SK-MEL-5 (cell line): Measurements from ENCODE around the gene LDB2. TPM values are rescaled to one million over a fixed set of nuclear protein-coding genes. Genes with fewer than 3 reads are reported as not detected.
A peak's percentile ranks its signal among the peaks of the same experiment; 100 is the strongest.

Source experiments
- DNase-seq: peaks from one replicate; pipeline ENCODE4 v3.0.0-alpha.2; 2016; ENCODE audit warnings: low read depth, low spot score
- in situ Hi-C: cut with HindIII; loops from 2 replicates; pipeline ENCODE4 v1.10.0; 2016; ENCODE audit warnings: low sequenced_read_pairs, high pct_unique_total_duplicates, low pct_unique_long_range_greater_than_20kb
- total RNA-seq: library from RNA; depleted of rRNA; stranded (reverse); fragments of >200 nt; shearing (Covaris generic); gene quantifications from 2 replicates; pipeline ENCODE4 v1.2.3, GENCODE V29; 2014

Gene LDB2
- total RNA-seq, 1 experiment from 2014 or later = 0.61 TPM

DNA sequence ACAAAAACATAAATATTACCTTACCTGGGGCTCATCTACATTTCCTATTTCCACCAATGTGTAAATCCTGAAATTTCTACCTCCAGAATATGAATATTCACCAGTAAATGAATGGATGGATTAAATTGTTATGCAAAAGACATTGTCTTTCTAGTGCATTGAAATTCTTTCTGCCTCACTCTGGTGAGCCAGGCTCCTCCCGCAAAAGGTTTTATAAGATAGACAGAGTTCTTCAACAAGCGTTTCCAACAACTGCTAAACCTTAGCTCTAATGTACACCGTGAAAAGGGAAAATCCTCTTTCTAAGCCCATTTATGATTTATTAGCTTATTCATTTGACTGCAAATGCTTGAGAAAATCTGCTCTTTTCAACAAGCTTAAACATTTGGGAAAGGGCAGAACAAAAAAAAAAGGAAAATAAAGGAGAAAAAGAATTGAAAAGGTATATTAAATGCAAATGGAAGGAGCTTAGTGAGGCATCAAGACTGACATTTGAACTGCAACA, 72.0 kb downstream of the LDB2 start:
- DNase-seq = no peak
- in situ Hi-C loops = no loop called here

DNA sequence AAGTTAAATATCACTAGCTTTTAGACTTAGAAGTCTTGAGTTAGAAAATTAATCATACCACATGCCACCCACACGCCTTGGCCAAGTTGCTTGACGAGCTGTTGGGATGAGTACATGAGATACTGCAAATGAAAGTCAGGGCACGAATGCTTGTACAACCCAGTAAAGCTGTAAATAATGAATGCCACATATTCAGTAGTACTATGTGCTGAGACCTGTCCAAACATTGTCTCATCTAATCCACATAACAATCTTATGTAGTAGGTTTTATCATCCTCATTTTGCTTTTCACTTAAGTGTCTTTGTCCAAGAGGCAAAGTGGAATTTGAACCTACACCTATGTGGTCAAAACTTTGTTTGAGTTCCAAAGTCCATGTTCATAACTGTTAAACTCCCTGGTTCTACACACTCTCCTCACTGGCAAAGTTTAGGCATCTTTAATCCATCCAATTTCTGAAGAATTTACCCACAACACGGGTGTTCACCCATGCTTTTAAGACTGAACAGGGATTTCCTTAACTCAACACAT, 74.1 kb downstream of the LDB2 start:
- DNase-seq = no peak
- in situ Hi-C loops = no loop called here

DNA sequence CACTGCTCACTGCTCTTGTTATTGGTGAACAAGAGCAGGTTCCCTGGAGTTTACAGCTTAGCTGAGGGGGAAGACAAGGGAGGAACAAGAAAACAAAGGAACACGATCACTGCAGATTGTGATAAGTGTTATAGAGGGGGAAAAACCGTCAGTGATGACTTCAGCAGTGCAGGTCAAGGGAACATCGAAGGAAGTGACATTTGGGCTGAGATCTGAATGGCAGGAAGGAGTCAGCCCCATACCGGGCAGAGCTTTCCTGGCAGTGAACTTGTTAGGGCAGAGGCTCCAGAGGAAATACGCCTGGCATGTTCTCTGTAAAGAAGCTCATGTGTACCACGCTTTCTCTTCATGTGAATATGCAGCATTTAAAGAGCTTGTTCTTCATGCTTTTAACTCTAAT, 78.1 kb downstream of the LDB2 start:
- no peak for DNase-seq
- in situ Hi-C loops = no loop called here

DNA sequence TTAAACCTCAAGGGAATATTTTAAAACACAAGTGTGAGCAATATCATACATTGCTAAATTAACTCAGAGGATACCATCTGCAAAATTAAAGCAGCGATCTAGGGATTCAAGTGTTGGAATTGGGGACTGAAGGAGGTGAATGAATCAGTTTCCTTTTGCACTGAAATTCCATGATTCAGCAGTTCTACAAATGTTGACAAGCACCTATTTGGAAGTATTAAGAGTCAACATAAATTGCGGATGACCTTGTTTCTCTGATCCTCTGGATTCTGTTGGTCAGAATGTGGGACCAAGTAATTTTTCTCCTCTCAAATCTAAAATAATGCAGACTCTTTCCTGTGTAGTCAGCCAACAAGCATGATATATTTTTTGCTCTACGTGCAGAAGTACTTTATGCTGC, 78.8 kb downstream of the LDB2 start:
- no peak for DNase-seq
- in situ Hi-C loops = no loop called here

DNA sequence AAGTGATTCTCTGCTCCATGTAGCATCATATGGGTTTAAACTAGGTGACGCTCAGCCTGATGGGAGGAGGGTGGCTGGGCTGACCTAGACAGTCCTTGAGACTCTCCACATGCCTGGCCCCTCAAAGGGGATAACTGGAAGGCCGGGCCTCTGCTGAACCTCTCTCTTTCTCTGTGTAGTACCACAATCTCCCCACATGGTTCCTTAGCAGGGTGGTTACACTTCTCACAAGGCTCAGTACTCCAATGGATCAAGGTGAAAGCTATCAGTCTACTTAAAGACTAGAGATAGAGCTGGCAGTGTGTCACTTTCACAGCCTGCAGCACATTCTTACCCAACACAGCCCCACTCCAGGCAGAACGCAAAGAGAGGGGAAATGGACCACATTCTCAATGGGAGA, 80.4 kb downstream of the LDB2 start:
- in situ Hi-C loops = no loop called here
- no peak for DNase-seq

DNA sequence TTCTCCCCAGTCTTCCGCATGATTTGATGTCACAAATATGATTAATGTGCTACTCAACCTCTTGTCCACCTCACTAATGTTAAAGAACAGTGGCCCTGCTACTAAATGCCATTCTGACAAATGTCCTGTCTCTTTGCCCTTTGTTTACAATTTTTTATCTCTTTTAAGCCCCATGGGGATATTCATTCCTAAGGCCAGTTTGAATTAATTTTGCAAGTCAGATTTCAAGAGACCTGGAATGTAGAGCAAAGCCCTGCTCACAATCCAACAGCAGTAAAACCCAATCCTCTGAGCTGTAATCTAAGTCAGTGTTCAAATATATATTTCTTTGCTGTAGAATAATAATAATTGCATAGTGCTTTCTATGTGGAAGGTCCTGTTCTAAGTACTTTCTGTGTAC, 81.2 kb downstream of the LDB2 start:
- in situ Hi-C loops = no loop called here
- DNase-seq = no peak

DNA sequence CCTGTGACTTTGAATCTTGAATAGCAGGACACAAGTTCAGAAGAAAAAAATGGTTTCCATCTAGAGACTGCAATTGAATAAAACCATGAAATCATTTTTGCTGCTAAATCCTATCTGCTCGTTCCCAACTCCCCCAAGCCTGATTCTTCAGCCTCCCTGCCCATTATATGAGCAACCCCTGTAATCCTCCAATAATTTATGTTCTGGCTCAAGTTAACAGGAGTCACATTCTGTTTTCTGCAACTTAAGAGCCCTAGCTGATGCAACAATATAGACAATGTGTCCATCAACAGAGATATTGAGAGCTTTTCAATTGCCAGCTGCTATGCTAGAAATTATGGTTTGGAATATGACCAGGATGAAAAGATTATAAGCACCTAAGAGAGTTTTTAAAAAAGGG, 84.1 kb downstream of the LDB2 start:
- in situ Hi-C loops = no loop called here

DNA sequence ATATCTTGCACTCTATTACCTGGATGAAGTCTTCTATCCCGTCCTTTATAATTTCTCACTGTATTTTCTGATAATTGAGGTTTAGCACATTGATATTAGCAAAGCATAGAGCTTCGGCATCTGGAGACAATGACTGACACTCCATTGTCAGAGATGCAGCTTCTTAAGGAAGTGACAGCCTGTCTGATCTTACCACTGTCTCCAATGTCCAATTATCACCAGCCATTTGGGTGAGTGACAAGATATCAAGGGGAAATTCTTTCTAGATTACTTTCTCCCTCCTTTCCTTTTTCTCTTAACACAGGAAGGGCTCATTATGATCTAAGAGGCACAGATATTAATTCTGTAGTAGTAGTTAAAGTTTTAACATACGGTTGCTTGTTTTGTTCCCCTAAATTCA, 86.4 kb downstream of the LDB2 start:
- DNase-seq = no peak
- in situ Hi-C loops = no loop called here

More for the DNA sequence above, 84.1 kb downstream of the LDB2 start:
- DNase-seq = no peak

DNA sequence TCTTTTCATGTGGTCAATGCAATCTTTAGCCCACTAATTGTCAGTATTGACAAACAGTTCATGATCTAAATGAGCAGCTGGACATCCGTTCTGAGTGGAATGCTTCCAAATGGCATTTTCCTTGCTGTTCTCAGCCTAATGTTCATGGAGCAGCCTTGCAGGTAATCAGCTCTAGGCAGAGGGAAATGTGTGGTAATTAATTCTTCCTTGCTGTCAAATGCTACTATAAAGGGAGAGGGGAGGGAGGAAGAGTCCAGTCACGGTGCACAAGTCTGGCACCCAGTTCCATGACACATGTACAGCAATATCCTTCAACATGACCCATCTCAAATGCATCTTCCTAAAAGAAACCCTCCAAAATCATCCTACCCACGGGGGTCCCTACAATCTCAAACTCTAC, 88.5 kb downstream of the LDB2 start:
- no peak for DNase-seq
- in situ Hi-C loops = no loop called here

DNA sequence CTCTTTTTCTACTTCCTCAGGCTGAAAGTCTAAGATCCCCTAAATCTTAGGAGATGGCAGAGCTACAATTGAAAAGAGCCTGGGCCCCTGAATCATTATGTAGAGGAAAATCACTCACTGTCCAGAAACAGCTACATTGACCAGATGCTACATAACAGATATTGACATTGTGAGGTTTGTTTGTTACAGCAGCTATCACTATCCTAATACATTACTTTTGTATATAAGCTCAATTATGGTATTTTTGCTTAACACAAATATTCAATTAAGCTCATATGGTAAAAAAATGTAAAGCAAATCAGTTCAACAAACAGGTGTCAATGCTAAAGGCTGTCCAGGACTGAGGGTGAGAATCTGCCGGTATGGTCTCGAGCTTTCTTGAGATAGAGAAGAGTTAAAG, 89.4 kb downstream of the LDB2 start:
- no peak for DNase-seq
- in situ Hi-C loops = no loop called here

DNA sequence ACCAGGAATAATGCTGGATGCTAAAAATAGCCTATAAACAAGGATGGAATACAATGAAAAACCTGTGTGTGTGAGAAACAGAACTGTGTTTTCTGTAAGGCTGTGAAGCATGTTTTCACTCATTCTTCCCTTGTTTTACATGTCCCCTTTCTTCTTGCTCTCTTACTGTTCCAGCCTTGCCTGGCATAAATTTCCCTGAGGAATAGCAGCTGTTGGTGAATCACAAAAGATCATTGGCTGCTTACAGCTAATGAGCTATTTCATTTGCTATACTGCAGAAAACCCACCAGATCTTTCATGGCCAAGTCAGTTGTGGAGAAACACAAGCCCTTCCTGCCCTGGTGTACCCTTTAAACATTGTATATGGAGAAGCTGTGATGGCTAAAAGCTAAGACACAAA, 91.1 kb downstream of the LDB2 start:
- no peak for DNase-seq
- in situ Hi-C loops = no loop called here

DNA sequence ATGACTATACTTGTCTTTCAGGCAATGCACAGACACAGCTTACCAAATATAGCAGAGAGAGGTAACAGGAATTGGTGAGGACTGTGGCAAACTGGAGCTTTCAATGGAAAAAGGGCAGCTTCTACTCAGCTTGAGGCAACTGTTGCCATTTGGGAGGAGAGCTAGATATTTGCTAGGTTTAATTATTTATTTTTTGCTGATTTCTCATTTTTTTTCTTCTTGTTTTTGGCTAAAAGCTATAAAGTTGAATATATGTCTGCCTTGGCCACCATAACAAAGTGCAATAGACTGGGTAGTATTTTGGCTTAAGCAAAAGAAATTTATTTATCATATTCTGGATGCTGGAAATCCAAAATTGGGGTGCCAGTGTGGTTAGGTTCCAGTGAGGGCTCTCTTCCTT, 93.9 kb downstream of the LDB2 start:
- in situ Hi-C loops = no loop called here
- DNase-seq = no peak

DNA sequence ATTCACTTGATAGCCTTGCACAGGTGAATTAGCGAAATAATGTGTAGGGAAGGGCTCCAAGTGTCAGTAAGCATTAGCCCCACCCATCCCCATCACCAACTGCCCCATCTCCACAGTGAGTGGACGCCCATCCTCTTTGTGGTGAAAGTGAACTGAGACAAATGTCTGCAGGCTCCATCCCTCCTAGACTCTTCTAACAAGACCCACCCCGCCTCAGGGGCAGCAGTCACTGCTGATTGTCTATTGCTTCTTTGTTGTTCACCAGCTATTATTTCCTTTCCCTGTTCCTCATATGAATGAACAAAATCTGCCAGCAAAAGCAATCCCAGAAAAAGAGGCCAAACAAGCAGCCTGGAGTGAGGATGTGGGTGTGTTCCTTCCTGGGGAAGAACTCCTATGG, 96.4 kb downstream of the LDB2 start:
- no peak for DNase-seq
- in situ Hi-C loops = no loop called here

DNA sequence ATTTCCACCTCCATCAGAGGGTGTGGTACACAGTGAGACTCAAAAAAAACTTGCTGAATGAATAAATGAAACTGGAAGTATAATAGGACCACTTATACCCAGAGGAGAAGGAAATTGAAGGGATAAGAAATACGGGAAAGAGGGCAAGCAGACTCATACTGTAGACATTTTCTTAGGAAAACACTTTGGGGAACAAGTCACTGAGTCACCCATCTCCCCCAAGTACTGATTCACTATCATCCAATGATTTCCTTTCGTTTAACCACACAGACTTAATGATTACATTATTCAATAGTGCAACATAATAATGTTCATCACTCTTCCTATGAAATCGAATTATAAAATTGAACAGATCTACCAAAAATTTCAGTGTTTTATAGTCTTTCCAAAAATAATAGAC, 97.1 kb downstream of the LDB2 start:
- in situ Hi-C loops = no loop called here
- DNase-seq = no peak

DNA sequence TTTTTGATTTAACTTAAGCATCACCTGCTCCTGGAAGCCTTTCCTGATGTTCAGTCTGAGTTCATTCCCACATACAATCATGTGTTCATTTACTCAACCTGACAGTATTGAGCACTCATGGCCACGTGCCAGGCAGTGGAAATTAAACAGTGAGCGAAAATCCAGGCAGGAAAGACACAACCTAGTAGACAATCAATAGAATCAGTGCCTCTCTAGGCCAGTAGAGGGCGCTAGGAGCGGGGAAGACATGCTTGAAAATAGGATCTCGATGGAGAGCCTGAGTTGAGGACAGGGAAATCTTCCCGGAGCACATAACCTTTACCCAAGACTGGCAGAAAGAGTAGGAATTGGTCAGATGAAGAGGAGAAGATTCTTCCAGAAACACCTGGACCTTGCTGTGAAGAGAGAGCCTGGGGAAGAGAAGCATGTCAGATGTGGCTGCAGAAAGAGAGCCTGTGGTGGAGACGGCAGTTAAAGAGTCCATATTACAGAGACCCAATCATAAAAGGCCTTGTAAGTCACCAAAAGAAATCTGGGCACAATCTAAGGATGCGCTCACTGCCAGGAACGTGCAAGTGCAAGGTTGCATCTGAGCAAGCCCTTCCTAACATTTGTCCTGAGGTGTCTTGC, 103.5 kb downstream of the LDB2 start:
- in situ Hi-C loops = no loop called here
- peak; percentile 71 for DNase-seq

DNA sequence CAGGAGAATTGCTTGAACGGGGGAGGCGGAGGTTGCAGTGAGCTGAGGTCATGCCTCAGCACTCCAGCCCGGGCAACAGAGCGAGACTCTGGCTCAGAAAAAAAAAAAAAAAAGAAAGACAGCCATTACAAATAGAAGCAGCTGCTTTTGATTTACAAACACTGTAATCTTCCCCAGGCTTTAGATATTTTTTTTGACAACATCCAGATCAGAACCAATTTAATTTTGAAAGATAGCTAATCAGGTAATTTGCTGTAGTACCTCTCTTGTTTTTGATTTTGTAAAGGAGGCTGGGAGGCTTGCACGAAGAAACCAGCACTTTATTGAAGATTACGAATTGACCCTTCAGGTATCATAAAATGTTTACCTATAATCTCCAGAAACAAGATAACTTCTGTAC, 107.0 kb downstream of the LDB2 start:
- in situ Hi-C loops = no loop called here
- DNase-seq = no peak

DNA sequence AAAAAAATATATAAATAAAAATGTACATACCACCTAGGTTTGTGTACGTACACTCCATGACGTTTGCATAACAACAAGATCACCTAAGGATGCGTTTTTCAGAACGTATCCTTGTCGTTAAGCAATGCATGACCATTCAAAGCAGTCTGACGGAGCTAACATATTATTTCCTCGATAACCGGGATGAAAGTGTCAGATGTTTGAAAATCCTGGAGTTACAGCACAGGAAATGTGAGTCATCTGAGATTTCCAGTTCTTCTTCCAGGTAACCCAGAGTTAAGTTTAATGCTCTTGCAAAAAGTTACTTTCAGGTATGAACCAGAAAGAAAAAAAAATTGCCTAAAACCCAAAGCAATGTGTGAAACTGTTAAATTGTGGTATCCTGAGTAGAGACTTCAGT, 107.9 kb downstream of the LDB2 start:
- DNase-seq = no peak
- in situ Hi-C loops = no loop called here

DNA sequence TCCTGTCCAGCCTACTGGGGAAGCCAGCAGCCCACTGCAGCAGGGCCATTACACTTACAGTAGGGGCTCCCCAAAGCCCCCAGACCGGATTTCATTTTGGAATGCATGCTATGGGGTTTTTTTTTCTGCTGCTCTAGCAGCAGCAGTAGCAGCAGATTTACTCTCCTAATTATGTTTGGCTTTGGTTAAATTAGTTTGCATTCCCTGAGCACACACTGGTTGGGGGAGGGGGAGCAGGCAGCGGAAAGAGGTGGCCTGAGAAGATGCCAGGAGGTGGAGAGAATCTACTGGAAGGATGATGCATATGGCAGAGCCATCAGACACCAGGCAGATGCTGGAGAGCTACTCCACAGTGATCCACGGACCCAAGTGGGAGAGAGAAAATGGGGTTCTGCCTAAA, 109.6 kb downstream of the LDB2 start:
- no peak for DNase-seq
- in situ Hi-C loops = no loop called here

DNA sequence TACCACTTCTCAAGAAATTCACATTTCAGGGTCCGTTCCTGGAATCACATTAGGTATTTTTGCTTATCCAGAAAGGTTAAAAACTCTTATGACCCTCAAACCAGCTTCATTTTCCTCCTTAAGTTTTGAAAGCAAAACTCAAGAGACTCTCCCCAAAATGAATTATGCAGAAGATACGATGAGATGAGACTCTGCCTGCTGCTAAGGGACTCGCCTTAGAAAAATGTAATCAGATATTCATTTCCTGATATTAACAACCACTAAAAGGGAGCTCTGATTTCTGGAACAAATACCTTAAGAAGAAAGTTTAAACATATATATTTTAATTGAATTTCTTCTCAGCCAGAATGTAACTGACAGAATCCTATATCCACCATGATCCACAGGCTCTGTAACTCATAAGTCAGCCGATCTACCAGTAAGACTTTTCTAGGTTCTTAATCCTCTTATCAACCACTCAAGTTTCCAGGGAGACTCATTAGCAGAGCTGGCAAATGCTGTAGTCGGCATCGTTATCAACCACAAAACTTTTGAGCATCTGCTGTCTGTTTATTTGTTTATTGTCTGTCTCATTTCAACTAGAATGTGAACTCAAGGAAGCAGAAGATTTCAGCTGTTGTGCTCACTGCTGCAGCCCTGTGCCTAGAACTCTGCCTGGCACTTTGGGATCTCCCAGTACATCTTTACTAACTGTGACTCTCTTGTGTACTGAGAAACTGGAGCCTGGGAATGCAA, 112.5 kb downstream of the LDB2 start:
- in situ Hi-C loops = no loop called here
- DNase-seq = no peak
